Muscle of back (tissue), 13 donors: Measurements from ENCODE around the gene CPEB1. TPM values are rescaled to one million over a fixed set of nuclear protein-coding genes. Genes with fewer than 3 reads are reported as not detected.

Experiments
- DNase-seq, 3 donors: peaks; one replicate each; pipeline versions ENCODE4 v3.0.0 to v3.0.0-alpha.2; 2013
- long read RNA-seq, 9 donors: transcript quantifications; one replicate each; lab custom pipeline, GENCODE V29; 2026
- polyA plus RNA-seq, 10 donors: library from polyadenylated mRNA; unstranded; fragments of 120-200 nt; gene quantifications; one replicate each; pipeline ENCODE4 v1.2.1, GENCODE V29; 2013; ENCODE audit not compliant: insufficient read length in 10 of 10

CPEB1 gene
- 1 to 10 TPM in 3 of 10 donors, under 1 TPM in 7; 0.49 to 1.7 (median 0.73) TPM for polyA plus RNA-seq
- long read RNA-seq, donor 1: 0 reads
- long read RNA-seq, donor 2: 0 reads
- long read RNA-seq, donor 3: 0 reads
- long read RNA-seq, donor 4: 0 reads
- long read RNA-seq, donor 5: 0 reads
- long read RNA-seq, donor 6: 0 reads
- long read RNA-seq, donor 7: 0 reads
- long read RNA-seq, donor 8: 0 reads
- long read RNA-seq, donor 9: 0 reads

- peak in 2 of 3 donors; percentile 12 to 43 for DNase-seq
These were observed at the start of gene CPEB1 for GRCh38 chr15:82647045-82647834. CPEB1 (minus strand) TSS chr15:82647363; CDS start chr15:82628459, 18,904 bp downstream.

- DNase-seq: no peak
These were observed 45.0 kb upstream of the CPEB1 start for GRCh38 chr15:82692171-82692570.

GRCh38 chr15:82689147-82689546 lies 42.0 kb upstream of the CPEB1 start:
- DNase-seq: no peak

- DNase-seq: no peak
These were observed 41.5 kb upstream of the CPEB1 start for GRCh38 chr15:82688691-82689090.

GRCh38 chr15:82681371-82681770 lies 34.2 kb upstream of the CPEB1 start:
- no peak for DNase-seq

GRCh38 chr15:82680200-82681102 lies 33.3 kb upstream of the CPEB1 start:
- peak in 1 of 3 donors; percentile 3 for DNase-seq

- no peak for DNase-seq
These were observed 32.5 kb upstream of the CPEB1 start for GRCh38 chr15:82679626-82680199.

GRCh38 chr15:82677720-82678323 lies 30.7 kb upstream of the CPEB1 start:
- no peak for DNase-seq

GRCh38 chr15:82674873-82675272 lies 27.7 kb upstream of the CPEB1 start:
- DNase-seq: no peak

- DNase-seq: no peak
These were observed 23.5 kb upstream of the CPEB1 start for GRCh38 chr15:82670699-82671098.

- DNase-seq: no peak
These were observed 19.4 kb upstream of the CPEB1 start for GRCh38 chr15:82666606-82667005.

- no peak for DNase-seq
These were observed 16.9 kb upstream of the CPEB1 start for GRCh38 chr15:82664021-82664420.

GRCh38 chr15:82663186-82663600 lies 16.0 kb upstream of the CPEB1 start:
- DNase-seq: peak; percentile 32 to 68 (median 66)

GRCh38 chr15:82662641-82663040 lies 15.5 kb upstream of the CPEB1 start:
- DNase-seq: no peak

- DNase-seq: no peak
These were observed 13.2 kb upstream of the CPEB1 start for GRCh38 chr15:82660378-82660777.

- DNase-seq: no peak
These were observed 9.6 kb upstream of the CPEB1 start for GRCh38 chr15:82656641-82657266.

- DNase-seq: no peak
These were observed 8.4 kb upstream of the CPEB1 start for GRCh38 chr15:82655606-82656005.

GRCh38 chr15:82653483-82654168 lies 6.5 kb upstream of the CPEB1 start:
- DNase-seq: no peak

- no peak for DNase-seq
These were observed 4.5 kb upstream of the CPEB1 start for GRCh38 chr15:82651708-82652107.

- no peak for DNase-seq
These were observed 3.0 kb upstream of the CPEB1 start for GRCh38 chr15:82650046-82650670.
